ENCODE results near the gene KCNG2.

KCNG2 gene

DNA sequence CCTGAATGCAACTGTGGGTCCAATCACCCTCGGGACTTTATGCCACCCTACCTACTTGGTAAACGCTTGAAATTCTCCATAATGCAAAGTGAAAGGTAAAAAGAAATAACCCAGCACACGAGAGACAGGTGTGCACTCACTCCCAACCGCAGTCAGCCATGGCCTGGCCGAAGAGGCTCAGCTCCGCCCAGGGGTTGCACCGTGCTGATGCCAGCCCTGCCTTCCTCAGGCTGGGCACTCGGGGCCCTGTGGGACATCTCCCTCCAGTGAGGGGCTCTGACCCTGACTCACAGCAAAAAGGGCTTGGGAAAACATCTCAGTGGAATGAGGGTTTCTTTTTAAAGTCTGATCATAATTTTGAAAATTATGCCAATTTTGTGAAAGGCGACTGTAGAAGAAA, 140.5 kb downstream of the KCNG2 start:
- Histone ChIP-seq H3K4me1 (ENCODE audit: low read length) (no peaks in the 10 kb centered on the region), H3K79me2 (ENCODE audit: low read length) (peaks cover 89% of the 10 kb centered on the region), H3K9ac (ENCODE audit: low read length) (no peak overlapping the region), H3K4me3 (ENCODE audit: low read length) (no peak overlapping the region), H2AFZ (ENCODE audit: low read depth, low read length) (no peak overlapping the region), H4K20me1 (ENCODE audit: insufficient read depth, low read length) (peaks cover 61% of the 10 kb centered on the region), H3K27ac (ENCODE audit: low read length) (no peak overlapping the region), H3K9me3 (ENCODE audit: insufficient read depth, low read length) (peaks cover 6% of the 10 kb centered on the region; the same call in 1 of the 2 replicates), H3K4me2 (ENCODE audit: low read length) (no peak overlapping the region), H3K27me3 (ENCODE audit: low read depth, low read length) (no peaks in the 10 kb centered on the region), H3K36me3 (replicated peaks; ENCODE audit: low read depth, low read length) (peaks cover 85% of the 10 kb centered on the region)
- TF ChIP-seq, protein P1, sequence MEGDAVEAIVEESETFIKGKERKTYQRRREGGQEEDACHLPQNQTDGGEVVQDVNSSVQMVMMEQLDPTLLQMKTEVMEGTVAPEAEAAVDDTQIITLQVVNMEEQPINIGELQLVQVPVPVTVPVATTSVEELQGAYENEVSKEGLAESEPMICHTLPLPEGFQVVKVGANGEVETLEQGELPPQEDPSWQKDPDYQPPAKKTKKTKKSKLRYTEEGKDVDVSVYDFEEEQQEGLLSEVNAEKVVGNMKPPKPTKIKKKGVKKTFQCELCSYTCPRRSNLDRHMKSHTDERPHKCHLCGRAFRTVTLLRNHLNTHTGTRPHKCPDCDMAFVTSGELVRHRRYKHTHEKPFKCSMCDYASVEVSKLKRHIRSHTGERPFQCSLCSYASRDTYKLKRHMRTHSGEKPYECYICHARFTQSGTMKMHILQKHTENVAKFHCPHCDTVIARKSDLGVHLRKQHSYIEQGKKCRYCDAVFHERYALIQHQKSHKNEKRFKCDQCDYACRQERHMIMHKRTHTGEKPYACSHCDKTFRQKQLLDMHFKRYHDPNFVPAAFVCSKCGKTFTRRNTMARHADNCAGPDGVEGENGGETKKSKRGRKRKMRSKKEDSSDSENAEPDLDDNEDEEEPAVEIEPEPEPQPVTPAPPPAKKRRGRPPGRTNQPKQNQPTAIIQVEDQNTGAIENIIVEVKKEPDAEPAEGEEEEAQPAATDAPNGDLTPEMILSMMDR (IDR thresholded peaks at IDR 0.05; ENCODE audit: low read depth, low read length): no peak
- TF ChIP-seq EZH2phosphoT487 (IDR thresholded peaks at IDR 0.05; ENCODE audit: low read depth): no peak

- peaks cover 76% of the 10 kb centered on the region for H3K36me3 ChIP-seq (replicated peaks; ENCODE audit: low read depth, low read length)
- H3K4me2 ChIP-seq (ENCODE audit: low read length): no peak overlapping the region
Observed at GRCh38 chr18:79939096-79939495, 141.4 kb downstream of the KCNG2 start.

DNA sequence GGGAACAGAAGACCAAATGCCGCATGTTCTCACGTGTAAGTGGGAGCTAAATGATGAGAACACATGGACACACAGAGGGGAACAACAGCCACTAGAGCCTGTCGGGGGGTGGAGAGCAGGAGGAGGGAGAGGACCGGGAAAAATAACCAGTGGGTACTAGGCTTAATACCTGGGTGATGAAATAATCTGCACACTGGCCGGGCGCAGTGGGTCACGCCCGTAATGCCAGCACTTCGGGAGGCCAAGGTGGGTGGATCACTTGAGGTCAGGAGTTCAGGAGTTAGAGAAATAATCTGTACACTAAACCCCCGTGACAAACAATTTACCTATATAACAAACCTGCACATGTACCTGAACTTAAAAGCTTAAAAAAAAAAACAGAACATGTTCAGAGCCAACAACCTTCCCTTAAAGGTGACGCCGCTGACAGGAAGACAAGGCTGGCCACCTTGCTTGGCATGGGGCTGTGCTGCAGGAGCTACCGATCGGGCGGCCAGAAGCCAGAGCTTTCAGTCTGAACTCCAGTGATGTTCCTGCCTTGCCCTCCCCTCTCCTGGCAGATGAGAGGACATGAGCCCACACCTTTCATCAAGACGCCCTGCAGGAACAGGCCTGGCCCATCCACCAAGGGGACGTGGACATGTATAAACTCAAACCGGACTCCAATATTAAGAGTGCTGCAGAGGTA, 142.5 kb downstream of the KCNG2 start:
- no peak for TF ChIP-seq EZH2phosphoT487 (IDR thresholded peaks at IDR 0.05; ENCODE audit: low read depth)
- TF ChIP-seq, protein P1 (IDR thresholded peaks at IDR 0.05; ENCODE audit: low read depth, low read length): no peak
- no peak overlapping the region for H2AFZ ChIP-seq (ENCODE audit: low read depth, low read length)
- no peak overlapping the region for H3K4me2 ChIP-seq (ENCODE audit: low read length)
- H3K27me3 ChIP-seq (ENCODE audit: low read depth, low read length): no peaks in the 10 kb centered on the region
- peaks cover 78% of the 10 kb centered on the region for H4K20me1 ChIP-seq (ENCODE audit: insufficient read depth, low read length)
- peaks cover 65% of the 10 kb centered on the region for H3K36me3 ChIP-seq (replicated peaks; ENCODE audit: low read depth, low read length)
- H3K79me2 ChIP-seq (ENCODE audit: low read length): peaks cover 92% of the 10 kb centered on the region
- H3K9ac ChIP-seq (ENCODE audit: low read length): no peak overlapping the region
- H3K4me3 ChIP-seq (ENCODE audit: low read length): no peak overlapping the region
- H3K4me1 ChIP-seq (ENCODE audit: low read length): no peaks in the 10 kb centered on the region
- no peak overlapping the region for H3K27ac ChIP-seq (ENCODE audit: low read length)
- no peaks in the 10 kb centered on the region for H3K9me3 ChIP-seq (ENCODE audit: insufficient read depth, low read length)

More at GRCh38 chr18:79939096-79939495, 141.4 kb downstream of the KCNG2 start:
- Histone ChIP-seq H2AFZ (ENCODE audit: low read depth, low read length) (no peak overlapping the region), H3K27me3 (ENCODE audit: low read depth, low read length) (no peaks in the 10 kb centered on the region), H4K20me1 (ENCODE audit: insufficient read depth, low read length) (peaks cover 66% of the 10 kb centered on the region), H3K9me3 (ENCODE audit: insufficient read depth, low read length) (no peaks in the 10 kb centered on the region), H3K27ac (ENCODE audit: low read length) (no peak overlapping the region), H3K9ac (ENCODE audit: low read length) (no peak overlapping the region), H3K4me3 (ENCODE audit: low read length) (no peak overlapping the region), H3K79me2 (ENCODE audit: low read length) (peaks cover 91% of the 10 kb centered on the region), H3K4me1 (ENCODE audit: low read length) (no peaks in the 10 kb centered on the region)
- TF ChIP-seq, protein P1 (IDR thresholded peaks at IDR 0.05; ENCODE audit: low read depth, low read length): no peak
- TF ChIP-seq EZH2phosphoT487 (IDR thresholded peaks at IDR 0.05; ENCODE audit: low read depth): no peak

DNA sequence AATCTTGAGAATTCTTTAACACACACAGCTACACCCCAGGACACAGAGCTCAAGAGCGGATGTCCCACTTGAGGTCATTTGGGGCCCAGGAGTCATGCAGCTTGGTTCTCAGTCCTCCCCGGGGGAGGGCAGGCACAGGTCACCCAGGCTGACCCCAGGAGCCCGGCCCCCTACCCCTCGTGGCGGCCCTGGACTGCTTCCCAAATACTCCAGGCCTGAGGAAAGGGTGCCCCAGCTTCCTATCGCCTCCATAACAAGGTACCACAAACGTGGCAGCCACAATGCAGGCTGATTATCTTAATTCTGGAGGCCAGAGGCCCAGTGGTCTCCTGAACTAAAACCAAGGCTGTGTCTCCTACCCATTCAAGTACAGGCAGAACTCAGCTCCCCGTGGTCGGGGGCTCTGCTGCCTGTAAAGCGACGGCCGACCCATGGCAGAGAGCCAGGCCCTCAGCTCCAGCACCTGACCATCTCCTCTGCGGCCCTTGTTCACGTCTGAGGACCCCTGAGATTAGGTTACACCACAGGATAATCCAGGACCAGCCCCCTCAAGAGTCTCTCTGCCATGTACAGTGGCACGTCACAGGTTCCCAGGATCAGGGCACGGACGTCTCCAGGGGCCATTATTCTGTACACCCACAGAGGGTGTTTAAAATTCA, 143.2 kb downstream of the KCNG2 start:
- Histone ChIP-seq H2AFZ (ENCODE audit: low read depth, low read length) (no peak overlapping the region), H3K4me1 (ENCODE audit: low read length) (no peaks in the 10 kb centered on the region), H3K27ac (ENCODE audit: low read length) (no peak overlapping the region), H3K4me2 (ENCODE audit: low read length) (no peak overlapping the region), H3K4me3 (ENCODE audit: low read length) (no peak overlapping the region), H3K79me2 (ENCODE audit: low read length) (peaks cover 92% of the 10 kb centered on the region), H3K9ac (ENCODE audit: low read length) (no peak overlapping the region), H3K36me3 (replicated peaks; ENCODE audit: low read depth, low read length) (peaks cover 59% of the 10 kb centered on the region), H3K9me3 (ENCODE audit: insufficient read depth, low read length) (no peaks in the 10 kb centered on the region), H4K20me1 (ENCODE audit: insufficient read depth, low read length) (peaks cover 84% of the 10 kb centered on the region), H3K27me3 (ENCODE audit: low read depth, low read length) (no peaks in the 10 kb centered on the region)
- TF ChIP-seq EZH2phosphoT487 (IDR thresholded peaks at IDR 0.05; ENCODE audit: low read depth): no peak
- TF ChIP-seq, protein P1 (IDR thresholded peaks at IDR 0.05; ENCODE audit: low read depth, low read length): no peak
